GM12892 (cell line): ENCODE measurements around the gene AHSA1. TPM values are rescaled to one million over a fixed set of nuclear protein-coding genes. Genes with fewer than 3 reads are reported as not detected.
A peak's percentile ranks its signal among the peaks of the same experiment; 100 is the strongest.
"Not testable (repeated sequence)": the region's sequence is repeated elsewhere in the genome, so short reads cannot be mapped to it uniquely, and the experiment has no call there.

Experiments
- DNase-seq: peaks from one replicate; pipeline ENCODE4 v3.0.0; 2011; ENCODE audit not compliant: insufficient read length
- FAIRE-seq: peaks from 2 replicates; lab custom pipeline; 2011; peaks lifted over from hg19 to GRCh38; lab: Jason Lieb, UNC
- POLR2A ChIP-seq: IDR thresholded peaks from 2 replicates; pipeline ENCODE4 v1.6.1; 2011; ENCODE audit warnings: low read depth, low read length, control low read depth
- POLR2AphosphoS5 ChIP-seq: IDR thresholded peaks from 2 replicates; pipeline ENCODE4 v1.6.1; 2011; ENCODE audit warnings: low read depth, low read length, control low read depth
- TAF1 ChIP-seq: IDR thresholded peaks from 2 replicates; pipeline ENCODE4 v1.6.1; 2011; ENCODE audit warnings: low read depth, mild to moderate bottlenecking, control low read depth, low read length, borderline replicate concordance
- polyA plus RNA-seq: library from polyadenylated mRNA; unstranded; fragments of >200 nt; gene quantifications from one replicate; pipeline ENCODE4 v1.2.1, GENCODE V29; 2012; ENCODE audit warnings: missing spikeins, inconsistent platforms; ENCODE audit not compliant: missing spikeins

Gene AHSA1
- polyA plus RNA-seq, result 127 TPM

- peak; percentile 99 for FAIRE-seq
- TF ChIP-seq TAF1 (peak; percentile 72), POLR2A (peak; percentile 75; the same call in 1 of the 2 replicates), POLR2AphosphoS5 (peak; percentile 68)
- peak; percentile 81 for DNase-seq
Observed at GRCh38 chr14:77457522-77458248, at the start of gene AHSA1, which contains the start of gene VIPAS39. Gene AHSA1, plus strand, starts transcription at chr14:77458093. Its CDS starts 97 bp downstream, at chr14:77458190. Gene VIPAS39, minus strand, starts transcription at chr14:77457601. Its CDS starts 3,499 bp downstream, at chr14:77454102.

DNA sequence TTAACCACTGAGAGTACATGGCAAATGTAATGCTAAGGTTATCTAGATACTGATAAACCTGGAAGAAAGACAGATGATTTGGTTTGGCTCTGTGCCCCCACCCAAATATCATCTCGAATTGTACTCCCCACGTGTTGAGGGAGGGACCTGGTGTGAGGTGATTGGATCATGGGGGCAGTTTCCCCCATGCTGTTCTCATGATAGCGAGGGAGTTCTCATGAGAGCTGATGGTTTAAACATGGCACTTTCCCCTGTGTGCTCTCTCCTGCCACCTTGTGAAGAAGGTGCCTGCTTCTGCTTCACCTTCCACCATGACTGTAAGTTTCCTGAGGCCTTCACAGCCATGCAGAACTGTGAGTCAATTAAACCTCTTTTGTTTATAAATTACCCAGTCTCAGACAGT lies 48.8 kb upstream of the AHSA1 start:
- DNase-seq, result no peak
- FAIRE-seq, result no peak
- no peak for TF ChIP-seq TAF1
- no peak for TF ChIP-seq POLR2AphosphoS5

DNA sequence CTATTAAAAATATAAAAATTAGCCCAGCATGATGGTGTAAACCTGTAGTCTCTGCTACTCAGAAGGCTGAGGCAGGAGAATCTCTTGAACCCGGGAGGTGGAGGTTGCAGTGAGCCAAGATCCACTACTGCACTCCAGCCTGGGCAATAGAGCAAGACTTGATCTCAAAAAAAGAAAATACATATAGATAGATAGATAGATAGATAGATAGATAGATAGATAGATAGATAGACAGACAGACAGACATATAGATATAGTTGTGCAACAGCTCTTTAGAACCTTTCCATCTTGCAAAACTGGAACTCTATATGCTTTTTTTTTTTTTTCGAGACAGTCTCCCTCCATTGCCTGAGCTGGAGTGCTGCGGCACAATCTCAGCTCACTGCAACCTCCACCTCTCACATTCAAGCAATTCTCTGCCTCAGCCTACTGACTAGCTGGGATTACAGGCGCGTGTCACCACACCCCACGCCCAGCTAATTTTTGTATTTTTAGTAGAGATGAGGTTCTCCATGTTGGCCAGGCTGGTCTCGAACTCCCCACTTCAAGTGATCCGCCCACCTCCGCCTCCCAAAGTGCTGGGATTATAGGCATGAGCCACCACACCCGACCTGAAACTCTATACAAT lies 42.4 kb upstream of the AHSA1 start:
- DNase-seq, FAIRE-seq: not testable (repeated sequence)

DNA sequence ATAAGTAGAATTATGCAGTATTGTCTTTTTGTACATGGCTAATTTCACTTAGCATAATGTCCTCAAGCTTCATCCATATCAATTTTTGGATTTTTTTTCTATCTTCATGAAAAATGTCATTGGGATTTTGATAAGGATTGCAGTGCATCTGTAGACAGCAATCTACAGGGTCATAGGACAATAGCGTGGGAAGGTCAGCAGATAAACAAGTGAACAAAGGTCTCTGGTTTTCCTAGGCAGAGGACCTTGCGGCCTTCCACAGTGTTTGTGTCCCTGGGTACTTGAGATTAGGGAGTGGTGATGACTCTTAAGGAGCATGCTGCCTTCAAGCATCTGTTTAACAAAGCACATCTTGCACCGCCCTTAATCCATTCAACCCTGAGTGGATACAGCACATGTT lies 41.8 kb upstream of the AHSA1 start:
- not testable (repeated sequence) for FAIRE-seq, DNase-seq

DNA sequence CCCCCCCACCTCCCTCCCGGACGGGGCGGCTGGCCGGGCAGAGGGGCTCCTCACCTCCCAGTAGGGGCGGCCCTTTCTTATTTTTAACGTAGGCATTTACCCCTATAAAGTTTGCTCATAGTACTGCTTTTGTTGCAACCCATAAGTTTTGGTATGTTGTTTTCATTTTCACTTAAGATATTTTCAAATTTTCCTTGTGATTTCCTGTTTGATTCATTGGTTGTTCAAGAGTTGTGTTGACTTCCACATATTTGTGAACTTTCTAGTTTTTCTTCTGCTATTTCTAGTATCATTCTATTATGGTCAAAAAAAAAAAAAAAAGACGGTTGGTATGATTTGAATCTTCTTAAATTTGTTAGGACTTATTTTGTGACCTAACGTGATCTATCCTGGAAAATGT lies 41.1 kb upstream of the AHSA1 start:
- FAIRE-seq (no peak), DNase-seq (no peak)
- TF ChIP-seq POLR2A, result no peak

- no peak for FAIRE-seq
- no peak for DNase-seq
- no peak for TF ChIP-seq POLR2A
- no peak for TF ChIP-seq TAF1
- no peak for TF ChIP-seq POLR2AphosphoS5
Observed at GRCh38 chr14:77421201-77421600, 36.7 kb upstream of the AHSA1 start.

GRCh38 chr14:77423423-77423822 lies 34.5 kb upstream of the AHSA1 start, which contains the start of gene NOXRED1:
Gene NOXRED1, minus strand, starts transcription at chr14:77423523. Its CDS starts 634 bp downstream, at chr14:77422889.
- FAIRE-seq, result no peak
- no peak for TF ChIP-seq TAF1
- TF ChIP-seq POLR2AphosphoS5, result no peak
- DNase-seq, result no peak

DNA sequence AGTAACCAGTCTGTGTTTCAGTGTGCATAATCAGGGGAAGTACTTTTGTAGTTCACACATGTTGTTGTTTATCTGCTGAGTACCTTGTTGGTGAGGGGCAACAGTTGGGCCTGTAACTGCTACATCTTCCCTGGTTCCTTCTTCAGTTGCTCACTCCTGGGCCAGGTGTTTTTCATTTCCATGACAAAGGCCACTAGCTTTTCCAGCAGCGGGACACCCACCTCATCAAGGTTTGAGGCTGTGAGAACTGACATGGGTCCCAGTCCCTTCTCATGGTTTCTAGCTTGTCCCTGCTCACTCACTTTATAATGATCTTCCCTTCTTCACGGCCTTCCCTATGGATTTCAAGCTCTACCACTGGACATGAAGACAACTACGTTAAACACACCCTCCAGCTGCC lies 33.0 kb upstream of the AHSA1 start:
- DNase-seq (no peak), FAIRE-seq (no peak)
- no peak for TF ChIP-seq TAF1
- TF ChIP-seq POLR2AphosphoS5, result no peak
- TF ChIP-seq POLR2A, result no peak

GRCh38 chr14:77426396-77426795 lies 31.5 kb upstream of the AHSA1 start:
- FAIRE-seq (no peak), DNase-seq (no peak)
- TF ChIP-seq TAF1 (no peak), POLR2A (no peak), POLR2AphosphoS5 (no peak)

GRCh38 chr14:77436042-77436441 lies 21.9 kb upstream of the AHSA1 start:
- FAIRE-seq (no peak), DNase-seq (no peak)
- no peak for TF ChIP-seq POLR2AphosphoS5
- no peak for TF ChIP-seq TAF1
- TF ChIP-seq POLR2A, result no peak

DNA sequence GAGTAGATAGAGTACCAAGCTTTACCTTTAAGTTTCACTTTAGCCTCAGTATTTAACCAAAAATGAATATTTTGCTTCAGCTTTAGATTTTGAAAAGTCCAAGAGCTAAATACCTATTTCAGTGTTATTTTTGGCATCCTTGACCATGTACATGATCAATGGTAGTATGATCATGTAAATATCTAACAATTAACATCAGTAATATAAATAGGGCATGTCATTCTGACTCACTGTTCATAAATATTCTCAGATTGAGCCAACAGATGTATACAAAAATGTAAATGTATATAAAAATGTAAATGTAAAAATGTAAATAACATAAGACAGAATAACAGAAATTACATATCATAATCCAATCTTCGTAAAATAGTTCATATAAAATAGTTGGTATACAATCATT lies 19.3 kb upstream of the AHSA1 start:
- no peak for FAIRE-seq
- DNase-seq, result no peak
- TF ChIP-seq POLR2AphosphoS5 (no peak), POLR2A (no peak), TAF1 (no peak)

- TF ChIP-seq TAF1 (no peak), POLR2A (no peak), POLR2AphosphoS5 (no peak)
- FAIRE-seq (no peak), DNase-seq (no peak)
Observed at GRCh38 chr14:77439861-77440260, 18.0 kb upstream of the AHSA1 start.
